Parathyroid adenoma (tissue), 2 donors: ENCODE results near the gene SFTPA1.
"Not testable (repeated sequence)": the region's sequence is repeated elsewhere in the genome, so short reads cannot be mapped to it uniquely, and the experiment has no call there.

ENCODE experiments used
- H2AFZ ChIP-seq: fragments of 300-600 bp; sonication (generic); one replicate; pipeline ENCODE4 v1.7.0; 2017; ENCODE audit warnings: antibody characterized with exemption, mild to moderate bottlenecking
- H3K27ac ChIP-seq: fragments of 300-600 bp; sonication (generic); one replicate; pipeline ENCODE4 v1.7.0; 2017
- H3K27me3 ChIP-seq: fragments of 300-600 bp; sonication (generic); one replicate; pipeline ENCODE4 v1.7.0; 2017; ENCODE audit warnings: low read length; ENCODE audit not compliant: control insufficient read depth, insufficient read depth
- H3K36me3 ChIP-seq: fragments of 300-600 bp; sonication (generic); one replicate; pipeline ENCODE4 v1.7.0; 2017; ENCODE audit warnings: low read length; ENCODE audit not compliant: control insufficient read depth, insufficient read depth
- H3K4me1 ChIP-seq: fragments of 300-600 bp; sonication (generic); one replicate; pipeline ENCODE4 v1.7.0; 2017; ENCODE audit warnings: control low read depth
- H3K4me2 ChIP-seq: fragments of 300-600 bp; sonication (generic); one replicate; pipeline ENCODE4 v1.7.0; 2017; ENCODE audit warnings: low read length
- H3K4me3 ChIP-seq: fragments of 300-600 bp; sonication (generic); one replicate; pipeline ENCODE4 v1.7.0; 2017; ENCODE audit warnings: low read depth, low read length
- H3K79me2 ChIP-seq: fragments of 300-600 bp; sonication (generic); one replicate; pipeline ENCODE4 v1.7.0; 2017; ENCODE audit warnings: control low read depth
- H3K9ac ChIP-seq: fragments of 300-600 bp; sonication (generic); one replicate; pipeline ENCODE4 v1.7.0; 2017; ENCODE audit warnings: mild to moderate bottlenecking
- H3K9me3 ChIP-seq: fragments of 300-600 bp; sonication (generic); one replicate; pipeline ENCODE4 v1.7.0; 2017; ENCODE audit warnings: low read length; ENCODE audit not compliant: control insufficient read depth
- TF ChIP-seq, protein P1 (sequence below): fragments of 300-600 bp; sonication (generic); IDR thresholded peaks from one replicate; pipeline ENCODE4 v1.7.0; 2017; ENCODE audit warnings: antibody characterized with exemption, mild to moderate bottlenecking
- donor health status: primary hyperparathyroidism.

Gene SFTPA1

DNA sequence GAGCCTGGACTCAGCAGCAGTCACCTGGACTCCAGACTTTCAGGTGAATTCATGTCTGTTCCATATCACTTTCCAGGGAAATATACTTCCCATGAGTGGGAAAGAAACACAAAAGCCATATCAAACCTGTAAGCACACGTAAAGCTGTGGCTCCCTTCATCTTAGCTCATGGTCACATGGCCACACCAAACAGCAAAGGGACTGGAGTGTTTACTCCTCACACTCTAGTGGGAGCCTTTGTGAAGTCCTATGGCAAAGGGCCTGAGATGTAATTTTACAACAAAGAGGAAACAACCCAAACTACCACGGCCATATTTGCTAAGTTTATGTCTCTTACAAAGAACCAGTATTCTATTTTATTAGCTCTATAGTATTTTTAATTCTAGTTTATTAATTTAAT, 16.3 kb downstream of the SFTPA1 start:
- Histone ChIP-seq H3K27ac (no peak overlapping the region), H3K4me2 (no peak overlapping the region), H3K9me3 (no peaks in the 10 kb centered on the region), H3K9ac (no peak overlapping the region), H2AFZ (no peak overlapping the region), H3K79me2 (no peaks in the 10 kb centered on the region), H3K4me1 (no peaks in the 10 kb centered on the region), H3K36me3 (no peaks in the 10 kb centered on the region), H3K4me3 (no peak overlapping the region), H3K27me3 (no peaks in the 10 kb centered on the region)
- TF ChIP-seq, protein P1, sequence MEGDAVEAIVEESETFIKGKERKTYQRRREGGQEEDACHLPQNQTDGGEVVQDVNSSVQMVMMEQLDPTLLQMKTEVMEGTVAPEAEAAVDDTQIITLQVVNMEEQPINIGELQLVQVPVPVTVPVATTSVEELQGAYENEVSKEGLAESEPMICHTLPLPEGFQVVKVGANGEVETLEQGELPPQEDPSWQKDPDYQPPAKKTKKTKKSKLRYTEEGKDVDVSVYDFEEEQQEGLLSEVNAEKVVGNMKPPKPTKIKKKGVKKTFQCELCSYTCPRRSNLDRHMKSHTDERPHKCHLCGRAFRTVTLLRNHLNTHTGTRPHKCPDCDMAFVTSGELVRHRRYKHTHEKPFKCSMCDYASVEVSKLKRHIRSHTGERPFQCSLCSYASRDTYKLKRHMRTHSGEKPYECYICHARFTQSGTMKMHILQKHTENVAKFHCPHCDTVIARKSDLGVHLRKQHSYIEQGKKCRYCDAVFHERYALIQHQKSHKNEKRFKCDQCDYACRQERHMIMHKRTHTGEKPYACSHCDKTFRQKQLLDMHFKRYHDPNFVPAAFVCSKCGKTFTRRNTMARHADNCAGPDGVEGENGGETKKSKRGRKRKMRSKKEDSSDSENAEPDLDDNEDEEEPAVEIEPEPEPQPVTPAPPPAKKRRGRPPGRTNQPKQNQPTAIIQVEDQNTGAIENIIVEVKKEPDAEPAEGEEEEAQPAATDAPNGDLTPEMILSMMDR, result no peak

DNA sequence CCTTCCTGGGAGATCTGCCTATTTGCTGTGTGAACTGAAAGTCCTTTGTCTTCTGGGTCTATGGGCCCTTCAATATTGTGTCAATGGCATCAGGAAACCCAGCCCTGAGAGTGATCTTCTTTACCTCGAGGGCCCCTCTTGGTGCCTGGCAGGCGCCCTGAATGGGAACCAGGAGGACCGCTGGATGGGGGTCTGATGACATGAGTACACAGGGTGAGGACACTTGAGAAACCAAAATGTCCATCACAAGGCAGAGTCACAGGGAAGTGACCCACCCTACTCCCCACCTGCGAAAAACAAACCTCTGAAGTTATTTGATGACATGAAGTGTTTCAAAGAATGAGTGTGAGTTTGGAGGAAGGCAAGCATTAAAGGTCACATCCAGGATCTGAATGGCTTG, 17.3 kb downstream of the SFTPA1 start:
- no peak overlapping the region for H3K9ac ChIP-seq
- H3K4me2 ChIP-seq, result no peak overlapping the region
- no peak overlapping the region for H3K4me3 ChIP-seq
- H3K36me3 ChIP-seq, result no peaks in the 10 kb centered on the region
- H3K4me1 ChIP-seq, result no peaks in the 10 kb centered on the region
- H2AFZ ChIP-seq, result no peak overlapping the region
- H3K79me2 ChIP-seq, result no peaks in the 10 kb centered on the region
- no peaks in the 10 kb centered on the region for H3K9me3 ChIP-seq
- TF ChIP-seq, protein P1, result no peak
- H3K27ac ChIP-seq, result no peak overlapping the region
- H3K27me3 ChIP-seq, result no peaks in the 10 kb centered on the region

DNA sequence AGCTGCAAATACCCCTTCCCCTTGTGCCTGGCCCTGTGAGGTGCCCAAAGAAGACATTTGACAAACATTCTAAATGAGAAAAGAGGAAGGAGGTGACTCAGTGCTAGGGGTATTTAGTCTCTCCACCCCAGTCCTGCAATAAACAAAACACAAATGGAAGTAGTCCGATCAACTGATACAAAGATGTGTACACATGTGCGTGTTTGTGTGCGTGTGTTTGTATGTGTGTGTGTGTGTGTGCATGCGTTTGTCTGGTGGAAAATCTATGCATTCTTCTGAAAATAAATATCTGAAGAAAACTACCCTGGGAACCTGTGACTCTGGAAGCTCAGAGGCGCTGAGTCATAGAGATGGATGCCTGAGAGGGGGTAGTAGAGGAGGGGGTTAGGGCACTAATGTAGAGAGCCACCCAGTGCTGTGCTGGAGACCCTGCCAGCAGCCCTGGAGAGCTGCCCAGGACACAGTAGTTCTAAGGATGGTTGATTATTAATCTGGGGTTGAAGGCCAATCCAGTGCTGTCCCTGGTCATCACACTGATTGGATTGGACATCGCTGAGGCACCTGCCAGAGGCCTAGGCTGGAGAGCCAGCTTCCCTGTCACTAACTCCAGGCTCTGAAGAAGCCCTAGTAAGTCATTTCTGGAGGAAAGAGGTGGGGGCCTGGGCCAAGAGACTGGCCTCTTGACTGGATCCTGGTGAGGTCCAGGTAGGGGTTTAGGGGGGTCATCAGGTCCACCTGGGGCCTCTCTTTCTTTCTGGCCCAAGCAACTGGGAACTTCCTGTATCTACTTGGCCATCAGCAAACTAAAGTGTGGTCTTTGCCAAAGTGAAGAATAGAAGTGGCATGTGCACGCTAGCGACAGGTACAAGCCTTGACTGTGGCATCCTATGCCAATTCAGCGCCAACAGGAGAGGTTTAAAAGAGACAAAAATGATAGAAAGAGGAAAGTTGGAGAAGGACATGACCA, 18.5 kb downstream of the SFTPA1 start:
- no peak overlapping the region for H3K4me2 ChIP-seq
- no peaks in the 10 kb centered on the region for H3K4me1 ChIP-seq
- no peaks in the 10 kb centered on the region for H3K79me2 ChIP-seq
- no peaks in the 10 kb centered on the region for H3K27me3 ChIP-seq
- H3K4me3 ChIP-seq, result no peak overlapping the region
- H3K36me3 ChIP-seq, result no peaks in the 10 kb centered on the region
- H3K9me3 ChIP-seq, result no peaks in the 10 kb centered on the region
- no peak overlapping the region for H3K27ac ChIP-seq
- H2AFZ ChIP-seq, result no peak overlapping the region
- H3K9ac ChIP-seq, result no peak overlapping the region
- TF ChIP-seq, protein P1, result no peak

DNA sequence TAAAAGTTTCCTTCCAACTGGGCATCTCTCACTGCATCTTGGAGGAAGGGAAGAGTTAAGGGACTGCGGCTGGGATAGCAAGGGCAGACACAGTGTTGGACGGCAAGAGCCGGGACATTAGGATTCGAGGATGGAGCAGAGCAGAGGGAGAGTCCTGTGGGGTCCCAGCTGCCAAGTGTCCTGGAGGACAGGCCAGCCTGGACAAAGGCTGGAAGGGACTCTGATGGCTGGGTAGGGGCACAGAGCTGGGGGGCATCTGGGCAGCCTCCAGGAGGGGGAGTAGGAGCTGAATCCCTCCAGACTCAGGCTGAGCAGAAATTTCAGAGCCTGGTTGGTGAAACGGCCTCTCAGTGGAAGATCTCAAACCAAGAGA, 19.2 kb downstream of the SFTPA1 start:
- H2AFZ ChIP-seq, result no peak overlapping the region
- no peak overlapping the region for H3K4me2 ChIP-seq
- no peaks in the 10 kb centered on the region for H3K27me3 ChIP-seq
- H3K36me3 ChIP-seq, result no peaks in the 10 kb centered on the region
- no peaks in the 10 kb centered on the region for H3K4me1 ChIP-seq
- no peaks in the 10 kb centered on the region for H3K79me2 ChIP-seq
- TF ChIP-seq, protein P1, result no peak
- no peak overlapping the region for H3K27ac ChIP-seq
- no peaks in the 10 kb centered on the region for H3K9me3 ChIP-seq
- H3K4me3 ChIP-seq, result no peak overlapping the region
- H3K9ac ChIP-seq, result no peak overlapping the region

DNA sequence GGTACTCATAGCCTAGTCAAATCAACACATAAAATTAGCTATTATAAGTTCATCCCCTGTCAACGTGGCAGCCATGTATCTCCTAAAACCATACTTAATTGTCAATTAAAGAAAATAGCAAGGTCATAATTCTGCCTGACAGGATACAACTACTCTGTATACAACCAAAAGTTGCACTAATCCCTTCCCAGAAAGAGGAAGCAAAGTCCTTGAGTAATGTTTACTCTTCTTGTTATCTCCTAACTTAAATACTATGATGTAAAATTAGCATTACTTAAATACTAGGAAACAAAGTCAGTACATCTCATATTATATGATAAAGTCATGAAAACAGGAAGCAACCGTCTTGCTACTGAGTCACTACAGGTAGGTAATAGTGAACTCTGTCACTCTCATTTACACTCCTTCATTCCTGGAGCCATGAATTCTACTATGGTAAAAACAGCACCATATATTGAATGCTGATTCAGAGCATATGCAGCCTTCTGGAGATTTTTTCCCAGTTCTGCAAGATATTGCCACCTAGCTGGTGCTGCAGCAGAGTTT, 26.0 kb downstream of the SFTPA1 start:
- H2AFZ ChIP-seq, H3K9ac ChIP-seq, H3K36me3 ChIP-seq, H3K4me1 ChIP-seq, H3K27me3 ChIP-seq, H3K4me2 ChIP-seq, H3K9me3 ChIP-seq, H3K27ac ChIP-seq, H3K4me3 ChIP-seq, H3K79me2 ChIP-seq: not testable (repeated sequence)
